ENCODE data around the gene PRRT4.

PRRT4 gene

GRCh38 chr7:128403676-128404075 lies 42.2 kb upstream of the PRRT4 start:
- no peak for ATAC-seq (replicated peaks)
- Mint-ChIP-seq H3K36me3 (ENCODE audit: insufficient read depth) (peaks cover 29% of the 10 kb centered on the region), H3K27me3 (no peaks in the 10 kb centered on the region), H3K4me3 (peak overlapping the region in 1 of 2 donors; percentile 79), H3K4me1 (ENCODE audit: low read depth in 2 of 2) (peaks cover 18 to 32% of the 10 kb centered on the region in 2 donors), H3K9me3 (no peaks in the 10 kb centered on the region), H3K27ac (no peak overlapping the region)
- DNase-seq: no peak

- H3K27ac Mint-ChIP-seq: peak overlapping the region in 1 of 2 donors; percentile 53
- no peak for DNase-seq
- H3K4me1 Mint-ChIP-seq (ENCODE audit: low read depth in 2 of 2): peaks cover 13 to 27% of the 10 kb centered on the region in 2 donors
- H3K4me3 Mint-ChIP-seq: no peak overlapping the region
- ATAC-seq (replicated peaks): no peak
- H3K9me3 Mint-ChIP-seq: no peaks in the 10 kb centered on the region
- peaks cover 37% of the 10 kb centered on the region for H3K36me3 Mint-ChIP-seq (ENCODE audit: insufficient read depth)
- no peaks in the 10 kb centered on the region for H3K27me3 Mint-ChIP-seq
Measured at GRCh38 chr7:128402356-128402755, 40.9 kb upstream of the PRRT4 start.

GRCh38 chr7:128400566-128400965 lies 39.1 kb upstream of the PRRT4 start:
- Mint-ChIP-seq H3K9me3 (no peaks in the 10 kb centered on the region), H3K36me3 (ENCODE audit: insufficient read depth) (peaks cover 50% of the 10 kb centered on the region), H3K27ac (no peak overlapping the region), H3K4me1 (ENCODE audit: low read depth in 2 of 2) (peaks cover 5 to 16% of the 10 kb centered on the region in 2 donors), H3K27me3 (no peaks in the 10 kb centered on the region), H3K4me3 (no peak overlapping the region)
- DNase-seq (no peak), ATAC-seq (replicated peaks) (no peak)

GRCh38 chr7:128399991-128400390 lies 38.5 kb upstream of the PRRT4 start:
- H3K36me3 Mint-ChIP-seq (ENCODE audit: insufficient read depth): peaks cover 50% of the 10 kb centered on the region
- H3K27ac Mint-ChIP-seq: no peak overlapping the region

GRCh38 chr7:128398841-128399135 lies 37.3 kb upstream of the PRRT4 start:
- DNase-seq (no peak), ATAC-seq (replicated peaks) (peak; percentile 14)
- Mint-ChIP-seq H3K4me1 (ENCODE audit: low read depth in 2 of 2) (peaks cover 0 to 4% of the 10 kb centered on the region in 2 donors), H3K36me3 (ENCODE audit: insufficient read depth) (peaks cover 56% of the 10 kb centered on the region), H3K9me3 (no peaks in the 10 kb centered on the region), H3K27me3 (no peaks in the 10 kb centered on the region), H3K27ac (no peak overlapping the region), H3K4me3 (no peak overlapping the region)

More at GRCh38 chr7:128399991-128400390, 38.5 kb upstream of the PRRT4 start:
- DNase-seq: no peak
- Mint-ChIP-seq H3K4me3 (no peak overlapping the region), H3K4me1 (ENCODE audit: low read depth in 2 of 2) (peaks cover 5 to 15% of the 10 kb centered on the region in 2 donors), H3K9me3 (no peaks in the 10 kb centered on the region), H3K27me3 (no peaks in the 10 kb centered on the region)
- ATAC-seq (replicated peaks): no peak

GRCh38 chr7:128398016-128398840 lies 36.7 kb upstream of the PRRT4 start:
- Mint-ChIP-seq H3K27me3 (no peaks in the 10 kb centered on the region), H3K4me1 (ENCODE audit: low read depth in 2 of 2) (no peaks in the 10 kb centered on the region), H3K9me3 (no peaks in the 10 kb centered on the region), H3K27ac (peak overlapping the region in 1 of 2 donors; percentile 62), H3K36me3 (ENCODE audit: insufficient read depth) (peaks cover 56% of the 10 kb centered on the region), H3K4me3 (no peak overlapping the region)
- DNase-seq (peak in 1 of 3 experiments; percentile 43), ATAC-seq (replicated peaks) (peak; percentile 58)

- no peaks in the 10 kb centered on the region for H3K4me1 Mint-ChIP-seq (ENCODE audit: low read depth in 2 of 2)
- DNase-seq: no peak
- no peak overlapping the region for H3K4me3 Mint-ChIP-seq
- no peak for ATAC-seq (replicated peaks)
- H3K27me3 Mint-ChIP-seq: no peaks in the 10 kb centered on the region
- H3K9me3 Mint-ChIP-seq: no peaks in the 10 kb centered on the region
- no peak overlapping the region for H3K27ac Mint-ChIP-seq
- H3K36me3 Mint-ChIP-seq (ENCODE audit: insufficient read depth): peaks cover 42% of the 10 kb centered on the region
Measured at GRCh38 chr7:128396357-128396756, 34.9 kb upstream of the PRRT4 start.

GRCh38 chr7:128395748-128396147 lies 34.3 kb upstream of the PRRT4 start:
- H3K27ac Mint-ChIP-seq: no peak overlapping the region
- H3K4me1 Mint-ChIP-seq (ENCODE audit: low read depth in 2 of 2): no peaks in the 10 kb centered on the region
- no peaks in the 10 kb centered on the region for H3K9me3 Mint-ChIP-seq
- peaks cover 39% of the 10 kb centered on the region for H3K36me3 Mint-ChIP-seq (ENCODE audit: insufficient read depth)
- ATAC-seq (replicated peaks) (no peak), DNase-seq (no peak)
- no peaks in the 10 kb centered on the region for H3K27me3 Mint-ChIP-seq
- no peak overlapping the region for H3K4me3 Mint-ChIP-seq

GRCh38 chr7:128394904-128395496 lies 33.5 kb upstream of the PRRT4 start:
- Mint-ChIP-seq H3K4me3 (no peak overlapping the region), H3K9me3 (no peaks in the 10 kb centered on the region), H3K27ac (no peak overlapping the region), H3K4me1 (ENCODE audit: low read depth in 2 of 2) (no peaks in the 10 kb centered on the region), H3K27me3 (no peaks in the 10 kb centered on the region), H3K36me3 (ENCODE audit: insufficient read depth) (peaks cover 38% of the 10 kb centered on the region)
- ATAC-seq (replicated peaks) (no peak), DNase-seq (no peak)

- Mint-ChIP-seq H3K27me3 (no peaks in the 10 kb centered on the region), H3K4me3 (no peak overlapping the region), H3K9me3 (no peaks in the 10 kb centered on the region), H3K27ac (no peak overlapping the region), H3K4me1 (ENCODE audit: low read depth in 2 of 2) (no peaks in the 10 kb centered on the region), H3K36me3 (ENCODE audit: insufficient read depth) (peaks cover 29% of the 10 kb centered on the region)
- DNase-seq (no peak), ATAC-seq (replicated peaks) (no peak)
Measured at GRCh38 chr7:128393526-128394330, 32.2 kb upstream of the PRRT4 start.

- Mint-ChIP-seq H3K36me3 (ENCODE audit: insufficient read depth) (peaks cover 22% of the 10 kb centered on the region), H3K27ac (no peak overlapping the region), H3K4me3 (no peak overlapping the region), H3K9me3 (no peaks in the 10 kb centered on the region), H3K4me1 (ENCODE audit: low read depth in 2 of 2) (peaks cover under 1% of the 10 kb centered on the region in 2 donors), H3K27me3 (peaks cover 0 to 6% of the 10 kb centered on the region in 2 donors)
- ATAC-seq (replicated peaks) (no peak), DNase-seq (no peak)
Measured at GRCh38 chr7:128392446-128393327, 31.2 kb upstream of the PRRT4 start.

- ATAC-seq (replicated peaks): no peak
- Mint-ChIP-seq H3K27me3 (peaks cover 0 to 8% of the 10 kb centered on the region in 2 donors), H3K36me3 (ENCODE audit: insufficient read depth) (peaks cover 13% of the 10 kb centered on the region), H3K9me3 (no peaks in the 10 kb centered on the region), H3K4me1 (ENCODE audit: low read depth in 2 of 2) (peaks cover 2 to 3% of the 10 kb centered on the region in 2 donors), H3K4me3 (no peak overlapping the region), H3K27ac (no peak overlapping the region)
- no peak for DNase-seq
Measured at GRCh38 chr7:128391805-128392204, 30.3 kb upstream of the PRRT4 start.

Data from effector memory CD8-positive, alpha-beta T cell (primary cell).